Skeletal muscle satellite cell (primary cell): Measurements from ENCODE around the gene CORT.
"Not testable (repeated sequence)": the region's sequence is repeated elsewhere in the genome, so short reads cannot be mapped to it uniquely, and the experiment has no call there.

Source experiments
- H3K27me3 ChIP-seq: 2 replicates; pipeline ENCODE4 v1.7.0; 2013; ENCODE audit warnings: low read length; ENCODE audit not compliant: control insufficient read depth, insufficient read depth
- H3K36me3 ChIP-seq: 2 replicates; pipeline ENCODE4 v1.7.0; 2013; ENCODE audit warnings: mild to moderate bottlenecking, control low read depth, low read length; ENCODE audit not compliant: insufficient read depth
- H3K4me1 ChIP-seq: 2 replicates; pipeline ENCODE4 v1.7.0; 2013; ENCODE audit warnings: low read length; ENCODE audit not compliant: control insufficient read depth, insufficient read depth
- H3K4me2 ChIP-seq: 2 replicates; pipeline ENCODE4 v1.7.0; 2013; ENCODE audit warnings: mild to moderate bottlenecking, low read length
- H3K4me3 ChIP-seq: 2 replicates; pipeline ENCODE4 v1.7.0; 2013; ENCODE audit warnings: low read length
- H3K9ac ChIP-seq: 2 replicates; pipeline ENCODE4 v1.7.0; 2013; ENCODE audit warnings: mild to moderate bottlenecking, low read depth, low read length, moderate library complexity
- H3K9me3 ChIP-seq: replicated peaks from 2 replicates; pipeline ENCODE4 v1.7.0; 2013; ENCODE audit warnings: mild to moderate bottlenecking, control low read depth, low read length

CORT gene

GRCh38 chr1:10440305-10440704, 9.5 kb upstream of the CORT start:
- H3K4me3 ChIP-seq: no peak overlapping the region
- H3K4me1 ChIP-seq: no peaks in the 10 kb centered on the region
- H3K9ac ChIP-seq: no peak overlapping the region
- no peak overlapping the region for H3K4me2 ChIP-seq
- H3K27me3 ChIP-seq: no peaks in the 10 kb centered on the region
- H3K36me3 ChIP-seq: peaks cover 4% of the 10 kb centered on the region
- no peaks in the 10 kb centered on the region for H3K9me3 ChIP-seq

GRCh38 chr1:10440794-10441193, 9.0 kb upstream of the CORT start:
- no peak overlapping the region for H3K4me2 ChIP-seq
- H3K9me3 ChIP-seq: no peaks in the 10 kb centered on the region
- H3K27me3 ChIP-seq: no peaks in the 10 kb centered on the region
- H3K36me3 ChIP-seq: peaks cover 4% of the 10 kb centered on the region
- H3K9ac ChIP-seq: no peak overlapping the region
- H3K4me1 ChIP-seq: no peaks in the 10 kb centered on the region
- H3K4me3 ChIP-seq: no peak overlapping the region

GRCh38 chr1:10444248-10444647, 5.6 kb upstream of the CORT start:
- H3K9ac ChIP-seq: no peak overlapping the region

GRCh38 chr1:10444795-10445397, 4.9 kb upstream of the CORT start:
- Histone ChIP-seq H3K4me1 (no peaks in the 10 kb centered on the region), H3K36me3 (peaks cover 4% of the 10 kb centered on the region), H3K9ac (no peak overlapping the region), H3K9me3 (no peaks in the 10 kb centered on the region), H3K27me3 (no peaks in the 10 kb centered on the region), H3K4me3 (no peak overlapping the region), H3K4me2 (no peak overlapping the region)

More at GRCh38 chr1:10444248-10444647, 5.6 kb upstream of the CORT start:
- H3K4me1 ChIP-seq: no peaks in the 10 kb centered on the region
- no peak overlapping the region for H3K4me2 ChIP-seq
- no peak overlapping the region for H3K4me3 ChIP-seq
- no peaks in the 10 kb centered on the region for H3K27me3 ChIP-seq
- no peaks in the 10 kb centered on the region for H3K9me3 ChIP-seq
- peaks cover 4% of the 10 kb centered on the region for H3K36me3 ChIP-seq

- no peaks in the 10 kb centered on the region for H3K36me3 ChIP-seq
- H3K4me3 ChIP-seq: no peak overlapping the region
- peaks cover 4% of the 10 kb centered on the region for H3K4me1 ChIP-seq
- no peak overlapping the region for H3K4me2 ChIP-seq
- no peaks in the 10 kb centered on the region for H3K27me3 ChIP-seq
- H3K9ac ChIP-seq: no peak overlapping the region
- H3K9me3 ChIP-seq: no peaks in the 10 kb centered on the region
These were observed 2.9 kb upstream of the CORT start for GRCh38 chr1:10446790-10447422.

- Histone ChIP-seq H3K9ac (no peak overlapping the region), H3K9me3 (no peaks in the 10 kb centered on the region), H3K36me3 (no peaks in the 10 kb centered on the region), H3K27me3 (no peaks in the 10 kb centered on the region), H3K4me2 (no peak overlapping the region), H3K4me1 (peaks cover 4% of the 10 kb centered on the region), H3K4me3 (no peak overlapping the region)
These were observed 454 bp downstream of the CORT start for GRCh38 chr1:10450156-10450814.

GRCh38 chr1:10450836-10451235, 1.0 kb downstream of the CORT start:
- H3K36me3 ChIP-seq: no peaks in the 10 kb centered on the region
- no peak overlapping the region for H3K4me2 ChIP-seq
- H3K9ac ChIP-seq: no peak overlapping the region
- H3K4me3 ChIP-seq: no peak overlapping the region
- no peaks in the 10 kb centered on the region for H3K27me3 ChIP-seq
- peaks cover 4% of the 10 kb centered on the region for H3K4me1 ChIP-seq
- no peaks in the 10 kb centered on the region for H3K9me3 ChIP-seq

GRCh38 chr1:10451287-10451686, 1.5 kb downstream of the CORT start:
- Histone ChIP-seq H3K36me3 (no peaks in the 10 kb centered on the region), H3K9me3 (no peaks in the 10 kb centered on the region), H3K4me3 (no peak overlapping the region), H3K9ac (no peak overlapping the region), H3K4me2 (no peak overlapping the region), H3K4me1 (peaks cover 4% of the 10 kb centered on the region), H3K27me3 (no peaks in the 10 kb centered on the region)

- H3K27me3 ChIP-seq: no peaks in the 10 kb centered on the region
- no peak overlapping the region for H3K4me2 ChIP-seq
- no peaks in the 10 kb centered on the region for H3K9me3 ChIP-seq
- H3K4me1 ChIP-seq: peaks cover 13% of the 10 kb centered on the region
- H3K4me3 ChIP-seq: no peak overlapping the region
- no peak overlapping the region for H3K9ac ChIP-seq
- peaks cover 4% of the 10 kb centered on the region for H3K36me3 ChIP-seq
These were observed 6.2 kb downstream of the CORT start for GRCh38 chr1:10456048-10456447.

GRCh38 chr1:10456661-10457060, 6.8 kb downstream of the CORT start:
- H3K4me3 ChIP-seq: no peak overlapping the region
- peaks cover 10% of the 10 kb centered on the region for H3K36me3 ChIP-seq
- no peak overlapping the region for H3K9ac ChIP-seq
- H3K4me2 ChIP-seq: no peak overlapping the region
- H3K9me3 ChIP-seq: no peaks in the 10 kb centered on the region
- no peaks in the 10 kb centered on the region for H3K27me3 ChIP-seq
- peaks cover 9% of the 10 kb centered on the region for H3K4me1 ChIP-seq

GRCh38 chr1:10457462-10457861, 7.6 kb downstream of the CORT start:
- not testable (repeated sequence) for H3K4me2 ChIP-seq, H3K9me3 ChIP-seq, H3K27me3 ChIP-seq, H3K9ac ChIP-seq, H3K4me1 ChIP-seq, H3K4me3 ChIP-seq
- H3K36me3 ChIP-seq: peaks cover 12% of the 10 kb centered on the region

- peaks cover 9% of the 10 kb centered on the region for H3K4me1 ChIP-seq
- H3K9ac ChIP-seq: no peak overlapping the region
- no peak overlapping the region for H3K4me2 ChIP-seq
- no peaks in the 10 kb centered on the region for H3K27me3 ChIP-seq
- H3K36me3 ChIP-seq: peaks cover 16% of the 10 kb centered on the region
- no peaks in the 10 kb centered on the region for H3K9me3 ChIP-seq
- no peak overlapping the region for H3K4me3 ChIP-seq
These were observed 8.0 kb downstream of the CORT start for GRCh38 chr1:10457875-10458274.
